ENCODE data around the gene SRSF5. TPM values are rescaled to one million over a fixed set of nuclear protein-coding genes. Genes with fewer than 3 reads are reported as not detected.
"Not testable (repeated sequence)": the region's sequence is repeated elsewhere in the genome, so short reads cannot be mapped to it uniquely, and the experiment has no call there.

SRSF5 gene
- polyA plus RNA-seq (ENCODE audit: insufficient read length): 836 TPM
- long read RNA-seq, donor 1, transcript SRSF5-217 (8 exons, 1,500 nt): major isoform, 17 of 213 reads
- long read RNA-seq, donor 1, partial matches to known transcripts: 145 of 213 reads
- long read RNA-seq, donor 1, other reads (novel, unspliced or antisense): 37 of 213 reads
- long read RNA-seq, donor 2, transcript SRSF5-212 (7 exons, 2,443 nt): minor isoform, 7 of 343 reads
- long read RNA-seq, donor 2, transcript SRSF5-217 (8 exons, 1,500 nt): minor isoform, 18 of 343 reads
- long read RNA-seq, donor 2, transcript SRSF5-208 (2 exons, 947 nt): major isoform, 19 of 343 reads
- long read RNA-seq, donor 2, transcript SRSF5-207 (6 exons, 3,044 nt): minor isoform, 6 of 343 reads
- long read RNA-seq, donor 2, partial matches to known transcripts: 241 of 343 reads
- long read RNA-seq, donor 2, other reads (novel, unspliced or antisense): 45 of 343 reads
- long read RNA-seq, donor 3, transcript SRSF5-216 (4 exons, 644 nt): minor isoform, 6 of 325 reads
- long read RNA-seq, donor 3, transcript SRSF5-208 (2 exons, 947 nt): minor isoform, 10 of 325 reads
- long read RNA-seq, donor 3, transcript SRSF5-217 (8 exons, 1,500 nt): major isoform, 24 of 325 reads
- long read RNA-seq, donor 3, partial matches to known transcripts: 242 of 325 reads
- long read RNA-seq, donor 3, other reads (novel, unspliced or antisense): 40 of 325 reads
- long read RNA-seq, donor 4, partial matches to known transcripts: 24 of 28 reads
- long read RNA-seq, donor 4, other reads (novel, unspliced or antisense): 0 of 28 reads
- long read RNA-seq, donor 5, transcript SRSF5-201 (8 exons, 1,638 nt): minor isoform, 12 of 540 reads
- long read RNA-seq, donor 5, transcript SRSF5-208 (2 exons, 947 nt): minor isoform, 25 of 540 reads
- long read RNA-seq, donor 5, transcript SRSF5-216 (4 exons, 644 nt): minor isoform, 5 of 540 reads
- long read RNA-seq, donor 5, transcript SRSF5-217 (8 exons, 1,500 nt): major isoform, 43 of 540 reads
- long read RNA-seq, donor 5, partial matches to known transcripts: 325 of 540 reads
- long read RNA-seq, donor 5, other reads (novel, unspliced or antisense): 118 of 540 reads
- long read RNA-seq, donor 6, transcript SRSF5-208 (2 exons, 947 nt): minor isoform, 7 of 190 reads
- long read RNA-seq, donor 6, transcript SRSF5-217 (8 exons, 1,500 nt): major isoform, 25 of 190 reads
- long read RNA-seq, donor 6, partial matches to known transcripts: 119 of 190 reads
- long read RNA-seq, donor 6, other reads (novel, unspliced or antisense): 30 of 190 reads
- long read RNA-seq, donor 7, transcript SRSF5-217 (8 exons, 1,500 nt): major isoform, 20 of 780 reads
- long read RNA-seq, donor 7, transcript SRSF5-212 (7 exons, 2,443 nt): minor isoform, 12 of 780 reads
- long read RNA-seq, donor 7, transcript SRSF5-208 (2 exons, 947 nt): minor isoform, 19 of 780 reads
- long read RNA-seq, donor 7, transcript SRSF5-201 (8 exons, 1,638 nt): minor isoform, 9 of 780 reads
- long read RNA-seq, donor 7, partial matches to known transcripts: 576 of 780 reads
- long read RNA-seq, donor 7, other reads (novel, unspliced or antisense): 128 of 780 reads
- long read RNA-seq, donor 8, transcript SRSF5-217 (8 exons, 1,500 nt): major isoform, 17 of 135 reads
- long read RNA-seq, donor 8, transcript SRSF5-208 (2 exons, 947 nt): minor isoform, 8 of 135 reads
- long read RNA-seq, donor 8, partial matches to known transcripts: 72 of 135 reads
- long read RNA-seq, donor 8, other reads (novel, unspliced or antisense): 26 of 135 reads

GRCh38 chr14:69766984-69767368 lies at the start of gene SRSF5:
SRSF5 (plus strand) TSS chr14:69767142; CDS start chr14:69768157, 1,015 bp downstream.
- DNase-seq: peak; percentile 97

GRCh38 chr14:69718614-69719013 lies 48.3 kb upstream of the SRSF5 start:
- DNase-seq: not testable (repeated sequence)

GRCh38 chr14:69719501-69719951 lies 47.4 kb upstream of the SRSF5 start:
- no peak for DNase-seq

GRCh38 chr14:69720912-69721311 lies 46.0 kb upstream of the SRSF5 start:
- DNase-seq: no peak

GRCh38 chr14:69726761-69727511 lies 40.0 kb upstream of the SRSF5 start:
- DNase-seq: no peak

- no peak for DNase-seq
Observed at GRCh38 chr14:69727860-69728259, 39.1 kb upstream of the SRSF5 start.

GRCh38 chr14:69731919-69732598 lies 34.9 kb upstream of the SRSF5 start:
- not testable (repeated sequence) for DNase-seq

- DNase-seq: not testable (repeated sequence)
Observed at GRCh38 chr14:69736405-69736804, 30.5 kb upstream of the SRSF5 start.

GRCh38 chr14:69741055-69741454 lies 25.9 kb upstream of the SRSF5 start:
- DNase-seq: no peak

GRCh38 chr14:69749956-69750355 lies 17.0 kb upstream of the SRSF5 start:
- DNase-seq: peak; percentile 33

GRCh38 chr14:69750495-69750894 lies 16.4 kb upstream of the SRSF5 start:
- no peak for DNase-seq

- no peak for DNase-seq
Observed at GRCh38 chr14:69752773-69753172, 14.2 kb upstream of the SRSF5 start.

- no peak for DNase-seq
Observed at GRCh38 chr14:69753860-69754259, 13.1 kb upstream of the SRSF5 start.

GRCh38 chr14:69754487-69754886 lies 12.5 kb upstream of the SRSF5 start:
- no peak for DNase-seq

GRCh38 chr14:69755296-69755695 lies 11.6 kb upstream of the SRSF5 start:
- no peak for DNase-seq

- no peak for DNase-seq
Observed at GRCh38 chr14:69755784-69756183, 11.2 kb upstream of the SRSF5 start.

- no peak for DNase-seq
Observed at GRCh38 chr14:69756298-69756697, 10.6 kb upstream of the SRSF5 start.

- no peak for DNase-seq
Observed at GRCh38 chr14:69760810-69761209, 6.1 kb upstream of the SRSF5 start.

- DNase-seq: no peak
Observed at GRCh38 chr14:69763761-69764510, 3.0 kb upstream of the SRSF5 start.

All from left kidney (tissue), 8 donors.